Left lung (tissue), 10 donors: ENCODE results near the gene ADSS1. TPM values are rescaled to one million over a fixed set of nuclear protein-coding genes. Genes with fewer than 3 reads are reported as not detected.

Experiments used
- ATAC-seq: fragments of 200-7000 bp; cut with Tn5 transposase; one replicate; pipeline ENCODE4 v1.9.1; 2020; ENCODE audit warnings: moderate library complexity
- DNase-seq, 4 donors: peaks; one replicate each; pipeline ENCODE4 v3.0.0-alpha.2; 2013 to 2020
- H3K27ac ChIP-seq, 2 donors: fragments of 200-600 bp; sonication (generic) in 1 of 2; one replicate each; pipeline versions ENCODE4 v1.5.0 to v1.8.0; 2020 to 2021
- H3K27me3 ChIP-seq, 2 donors: fragments of 200-600 bp; sonication (generic) in 1 of 2; one replicate each; pipeline versions ENCODE4 v1.5.0 to v1.8.0; 2020 to 2021
- H3K36me3 ChIP-seq, 2 donors: fragments of 200-600 bp; sonication (generic) in 1 of 2; one replicate each; pipeline versions ENCODE4 v1.5.0 to v1.8.0; 2020 to 2021
- H3K4me1 ChIP-seq, 2 donors: fragments of 200-600 bp; one replicate each; pipeline ENCODE4 v1.8.0; 2021
- H3K4me3 ChIP-seq, 2 donors: fragments of 200-600 bp; sonication (generic) in 1 of 2; one replicate each; pipeline versions ENCODE4 v1.5.0 to v1.8.0; 2020 to 2021; ENCODE audit warnings: mild to moderate bottlenecking in 1 of 2
- H3K9me3 ChIP-seq, 2 donors: fragments of 200-600 bp; sonication (generic) in 1 of 2; one replicate each; pipeline versions ENCODE4 v1.5.0 to v1.8.0; 2020 to 2021
- CTCF ChIP-seq, 2 donors: fragments of 200-600 bp; sonication (generic) in 1 of 2; IDR thresholded peaks; one replicate each; pipeline versions ENCODE4 v1.5.0 to v1.8.0; 2021; ENCODE audit warnings: antibody characterized with exemption in 2 of 2
- intact Hi-C, 2 donors: fragments of 100-400 bp; cut with DNase I; formaldehyde crosslinking; loops; one replicate each; pipeline versions ENCODE4 v1.11.2 to v1.14.2; 2022
- polyA plus RNA-seq, 6 donors: library from polyadenylated mRNA; unstranded; fragments of 120-200 nt; gene quantifications; one replicate each; pipeline ENCODE4 v1.2.1, GENCODE V29; 2013; ENCODE audit not compliant: insufficient read length in 6 of 6
- total RNA-seq, 2 donors: library from RNA; stranded (reverse); fragmentation: NEBNext Ultra II Directional; extraction: Animal tissue kit (Norgen Biotek cat#: 25700); gene quantifications; one replicate each; pipeline ENCODE4 v1.2.1, GENCODE V29; 2021
- donor health status: DM: no; HTN: yes; CAD: no.
- donor health status: DM: no; HTN: no; CAD: no.

The ADSS1 gene
- total and polyA plus RNA-seq, 8 donors = 5.2 to 16.6 (median 11.2) TPM

- ATAC-seq (no peak), DNase-seq (peak in 1 of 4 donors; percentile 79)
- no peak for TF ChIP-seq CTCF (IDR thresholded peaks at IDR 0.05)
- Histone ChIP-seq H3K4me1 (peaks cover 39 to 92% of the 10 kb centered on the region in 2 donors), H3K27me3 (no peaks in the 10 kb centered on the region), H3K9me3 (no peaks in the 10 kb centered on the region), H3K27ac (no peak overlapping the region), H3K4me3 (no peak overlapping the region), H3K36me3 (peaks cover 0 to 55% of the 10 kb centered on the region in 2 donors)
- intact Hi-C loops = no loop called here
These were observed 65.0 kb downstream of the ADSS1 start for GRCh38 chr14:104788873-104789663.

GRCh38 chr14:104789752-104790743 is 66.0 kb downstream of the ADSS1 start:
- H3K4me3 ChIP-seq = no peak overlapping the region
- no peak for TF ChIP-seq CTCF (IDR thresholded peaks at IDR 0.05)
- H3K4me1 ChIP-seq = peaks cover 43 to 86% of the 10 kb centered on the region in 2 donors
- DNase-seq (peak in 1 of 4 donors; percentile 76), ATAC-seq (no peak)
- H3K27ac ChIP-seq = no peak overlapping the region
- H3K9me3 ChIP-seq = no peaks in the 10 kb centered on the region
- peaks cover 0 to 55% of the 10 kb centered on the region in 2 donors for H3K36me3 ChIP-seq
- intact Hi-C loops = no loop called here
- no peaks in the 10 kb centered on the region for H3K27me3 ChIP-seq

GRCh38 chr14:104791425-104791824 is 67.4 kb downstream of the ADSS1 start:
- ATAC-seq = no peak
- no peak overlapping the region for H3K27ac ChIP-seq
- TF ChIP-seq CTCF (IDR thresholded peaks at IDR 0.05) = no peak
- H3K9me3 ChIP-seq = no peaks in the 10 kb centered on the region
- intact Hi-C loops = no loop called here
- H3K36me3 ChIP-seq = peaks cover 0 to 55% of the 10 kb centered on the region in 2 donors
- H3K4me3 ChIP-seq = no peak overlapping the region
- no peak for DNase-seq
- H3K4me1 ChIP-seq = peaks cover 45 to 80% of the 10 kb centered on the region in 2 donors
- no peaks in the 10 kb centered on the region for H3K27me3 ChIP-seq

GRCh38 chr14:104792101-104792884 is 68.3 kb downstream of the ADSS1 start:
- DNase-seq (peak in 2 of 4 donors; percentile 81 to 91), ATAC-seq (peak; percentile 76)
- H3K9me3 ChIP-seq = no peaks in the 10 kb centered on the region
- peaks cover 36 to 80% of the 10 kb centered on the region in 2 donors for H3K4me1 ChIP-seq
- H3K36me3 ChIP-seq = peaks cover 0 to 53% of the 10 kb centered on the region in 2 donors
- H3K27me3 ChIP-seq = no peaks in the 10 kb centered on the region
- H3K4me3 ChIP-seq = no peak overlapping the region
- no peak for TF ChIP-seq CTCF (IDR thresholded peaks at IDR 0.05)
- peak overlapping the region; percentile 28 to 42 for H3K27ac ChIP-seq
- intact Hi-C loops = no loop called here
